CD14-positive monocyte (primary cell): ENCODE results near the gene SLC16A9. TPM values are rescaled to one million over a fixed set of nuclear protein-coding genes. Genes with fewer than 3 reads are reported as not detected.
"Not testable (repeated sequence)": the region's sequence is repeated elsewhere in the genome, so short reads cannot be mapped to it uniquely, and the experiment has no call there.

ENCODE experiments used
- DNase-seq, 3 donors: peaks; one replicate each; pipeline ENCODE4 v3.0.0-alpha.2; 2011 to 2022
- H2AFZ ChIP-seq: 2 replicates; pipeline ENCODE4 v1.6.0; 2012; ENCODE audit warnings: mild to moderate bottlenecking, low read depth, low read length, inconsistent platforms; ENCODE audit not compliant: insufficient read depth, poor library complexity, severe bottlenecking
- H3K27ac ChIP-seq, 2 donors: 1 replicate in 1 of 2; 2 replicates in 1 of 2; pipeline ENCODE4 v1.5.1; 2012 to 2013; ENCODE audit warnings: low read length in 2 of 2, control low read depth in 1 of 2, inconsistent platforms in 1 of 2, low read depth in 1 of 2, mild to moderate bottlenecking in 1 of 2
- H3K27me3 ChIP-seq, 2 donors: one replicate each; pipeline versions ENCODE4 v1.6.0 to v1.6.1; 2011 to 2013; ENCODE audit warnings: low read length in 2 of 2; ENCODE audit not compliant: control insufficient read depth in 2 of 2, insufficient read depth in 2 of 2
- H3K36me3 ChIP-seq, 2 donors: replicated peaks in 1 of 2; 1 replicate in 1 of 2; 2 replicates in 1 of 2; pipeline versions ENCODE4 v1.5.1 to v1.6.1; 2012 to 2013; ENCODE audit warnings: low read length in 2 of 2, control low read depth in 1 of 2, inconsistent platforms in 1 of 2, mild to moderate bottlenecking in 1 of 2; ENCODE audit not compliant: insufficient read depth in 2 of 2, control insufficient read depth in 1 of 2
- H3K4me1 ChIP-seq, 2 donors: 1 replicate in 1 of 2; 2 replicates in 1 of 2; pipeline versions ENCODE4 v1.5.1 to v1.6.1; 2012 to 2013; ENCODE audit warnings: low read length in 2 of 2, control low read depth in 1 of 2, inconsistent platforms in 1 of 2, mild to moderate bottlenecking in 1 of 2, moderate library complexity in 1 of 2; ENCODE audit not compliant: insufficient read depth in 2 of 2, control insufficient read depth in 1 of 2
- H3K4me2 ChIP-seq: replicated peaks from 2 replicates; pipeline ENCODE3; 2012; ENCODE audit warnings: low read length, moderate library complexity, mild to moderate bottlenecking; ENCODE audit not compliant: poor library complexity, severe bottlenecking; ENCODE audit errors: extremely low read depth
- H3K4me3 ChIP-seq, 3 experiments: fragments of 200-600 bp in 1 of 3; sonication (generic) in 1 of 3; replicated peaks in 1 of 3; 1 replicate in 2 of 3; 2 replicates in 1 of 3; pipeline ENCODE4 v1.5.1; 2011 to 2013; ENCODE audit warnings: low read length in 3 of 3, mild to moderate bottlenecking in 3 of 3, control low read depth in 2 of 3, low read depth in 2 of 3, inconsistent platforms in 1 of 3, moderate library complexity in 1 of 3
- H3K79me2 ChIP-seq: 2 replicates; pipeline ENCODE4 v1.6.0; 2012; ENCODE audit warnings: mild to moderate bottlenecking, control low read depth, inconsistent platforms, low read length, moderate library complexity; ENCODE audit not compliant: insufficient read depth
- H3K9ac ChIP-seq: 2 replicates; pipeline ENCODE4 v1.6.0; 2017; ENCODE audit warnings: low read length, mild to moderate bottlenecking; ENCODE audit not compliant: insufficient read depth, poor library complexity, severe bottlenecking
- H3K9me3 ChIP-seq, 2 donors: replicated peaks in 1 of 2; 1 replicate in 1 of 2; 2 replicates in 1 of 2; pipeline versions ENCODE4 v1.5.1 to v1.6.1; 2012 to 2013; ENCODE audit warnings: low read length in 2 of 2, control low read depth in 1 of 2; ENCODE audit not compliant: control insufficient read depth in 1 of 2, insufficient read depth in 1 of 2
- H4K20me1 ChIP-seq: 2 replicates; pipeline ENCODE4 v1.6.0; 2012; ENCODE audit warnings: mild to moderate bottlenecking, low read length, control low read depth, moderate library complexity; ENCODE audit not compliant: insufficient read depth
- H3K27ac Mint-ChIP-seq, 7 donors: one replicate each; pipeline ENCODE4 v1.8.0; 2020; ENCODE audit warnings: mild to moderate bottlenecking in 7 of 7, mixed read lengths in 7 of 7, moderate library complexity in 6 of 7, inconsistent platforms in 2 of 7
- H3K27me3 Mint-ChIP-seq, 3 donors: one replicate each; pipeline ENCODE4 v1.8.0; 2021 to 2022; ENCODE audit warnings: low read depth in 3 of 3, mild to moderate bottlenecking in 3 of 3, mixed read lengths in 3 of 3, moderate library complexity in 3 of 3, inconsistent platforms in 1 of 3
- H3K36me3 Mint-ChIP-seq, 2 donors: one replicate each; pipeline ENCODE4 v1.8.0; 2020; ENCODE audit warnings: mixed read lengths in 2 of 2, inconsistent platforms in 1 of 2, mild to moderate bottlenecking in 1 of 2
- H3K4me1 Mint-ChIP-seq: one replicate; pipeline ENCODE4 v1.8.0; 2020; ENCODE audit warnings: mild to moderate bottlenecking, mixed read lengths
- H3K4me3 Mint-ChIP-seq, 2 donors: one replicate each; pipeline ENCODE4 v1.8.0; 2020; ENCODE audit warnings: mild to moderate bottlenecking in 2 of 2, mixed read lengths in 2 of 2, moderate library complexity in 1 of 2
- H3K9me3 Mint-ChIP-seq, 7 donors: one replicate each; pipeline ENCODE4 v1.8.0; 2020 to 2022; ENCODE audit warnings: mixed read lengths in 7 of 7, mild to moderate bottlenecking in 6 of 7, moderate library complexity in 6 of 7, inconsistent platforms in 2 of 7
- intact Hi-C, 2 donors: fragments of 100-400 bp; cut with micrococcal nuclease; formaldehyde crosslinking; loops; one replicate each; pipeline versions ENCODE4 v1.15.0 to v1.15.1; 2023
- polyA plus RNA-seq, 3 donors: library from polyadenylated mRNA; depleted of rRNA in 1 of 3; unstranded in 2 of 3; stranded (reverse) in 1 of 3; fragments of 300-500 nt in 2 of 3; fragments of >200 nt in 1 of 3; fragmentation: Illumina TruSeq in 2 of 3; gene quantifications; 1 replicate in 2 of 3; 2 replicates in 1 of 3; pipeline ENCODE4 v1.2.3, GENCODE V29; 2012 to 2021
- TF ChIP-seq, protein P1 (sequence below): fragments of 200-600 bp; IDR thresholded peaks from one replicate; pipeline ENCODE4 v1.8.0; 2022; ENCODE audit warnings: antibody characterized with exemption, mild to moderate bottlenecking

Gene SLC16A9
- polyA plus RNA-seq, 3 donors = not detected

- H3K27me3 ChIP-seq = no peaks in the 10 kb centered on the region
- no peaks in the 10 kb centered on the region for H4K20me1 ChIP-seq
- peaks cover 15 to 16% of the 10 kb centered on the region in 2 donors for H3K9me3 ChIP-seq
- intact Hi-C loops = no loop called here
- H3K4me1 ChIP-seq = no peaks in the 10 kb centered on the region
- DNase-seq = no peak
- no peak overlapping the region for H3K27ac Mint-ChIP-seq
- H3K9ac ChIP-seq = no peak overlapping the region
- H2AFZ ChIP-seq = no peak overlapping the region
- no peak overlapping the region for H3K27ac ChIP-seq
- no peaks in the 10 kb centered on the region for H3K79me2 ChIP-seq
- H3K27me3 Mint-ChIP-seq = peaks cover 0 to 1% (median 1%) of the 10 kb centered on the region in 3 donors
- TF ChIP-seq, protein P1, sequence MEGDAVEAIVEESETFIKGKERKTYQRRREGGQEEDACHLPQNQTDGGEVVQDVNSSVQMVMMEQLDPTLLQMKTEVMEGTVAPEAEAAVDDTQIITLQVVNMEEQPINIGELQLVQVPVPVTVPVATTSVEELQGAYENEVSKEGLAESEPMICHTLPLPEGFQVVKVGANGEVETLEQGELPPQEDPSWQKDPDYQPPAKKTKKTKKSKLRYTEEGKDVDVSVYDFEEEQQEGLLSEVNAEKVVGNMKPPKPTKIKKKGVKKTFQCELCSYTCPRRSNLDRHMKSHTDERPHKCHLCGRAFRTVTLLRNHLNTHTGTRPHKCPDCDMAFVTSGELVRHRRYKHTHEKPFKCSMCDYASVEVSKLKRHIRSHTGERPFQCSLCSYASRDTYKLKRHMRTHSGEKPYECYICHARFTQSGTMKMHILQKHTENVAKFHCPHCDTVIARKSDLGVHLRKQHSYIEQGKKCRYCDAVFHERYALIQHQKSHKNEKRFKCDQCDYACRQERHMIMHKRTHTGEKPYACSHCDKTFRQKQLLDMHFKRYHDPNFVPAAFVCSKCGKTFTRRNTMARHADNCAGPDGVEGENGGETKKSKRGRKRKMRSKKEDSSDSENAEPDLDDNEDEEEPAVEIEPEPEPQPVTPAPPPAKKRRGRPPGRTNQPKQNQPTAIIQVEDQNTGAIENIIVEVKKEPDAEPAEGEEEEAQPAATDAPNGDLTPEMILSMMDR = no peak
- no peak overlapping the region for H3K4me2 ChIP-seq
- H3K4me3 Mint-ChIP-seq = no peak overlapping the region
- H3K4me1 Mint-ChIP-seq = no peaks in the 10 kb centered on the region
- H3K36me3 ChIP-seq = no peaks in the 10 kb centered on the region
- H3K4me3 ChIP-seq = no peak overlapping the region
- H3K36me3 Mint-ChIP-seq = no peaks in the 10 kb centered on the region
- peaks cover 9 to 35% (median 25%) of the 10 kb centered on the region in 7 donors for H3K9me3 Mint-ChIP-seq
Measured at GRCh38 chr10:59644841-59645240, 64.8 kb downstream of the SLC16A9 start.

GRCh38 chr10:59641688-59642087, 68.0 kb downstream of the SLC16A9 start:
- H3K79me2 ChIP-seq, H3K9me3 ChIP-seq, H4K20me1 ChIP-seq, DNase-seq, H3K36me3 Mint-ChIP-seq, H3K27me3 ChIP-seq, H3K4me1 Mint-ChIP-seq, H3K4me3 ChIP-seq, H3K4me2 ChIP-seq, intact Hi-C loops, H3K36me3 ChIP-seq, H3K27me3 Mint-ChIP-seq, H2AFZ ChIP-seq, H3K4me3 Mint-ChIP-seq, H3K4me1 ChIP-seq, H3K9ac ChIP-seq, H3K27ac ChIP-seq: not testable (repeated sequence)
- Mint-ChIP-seq H3K9me3 (peaks cover 8 to 32% (median 19%) of the 10 kb centered on the region in 7 donors), H3K27ac (peak overlapping the region in 1 of 7 donors; percentile 27)
